HG03064 (cell line): ENCODE results near the gene SPOCD1.

Experiments
- ATAC-seq: cut with Tn5 transposase; IDR thresholded peaks from one replicate; pipeline ENCODE4 v1.9.1; 2021; ENCODE audit warnings: low read depth; ENCODE audit not compliant: unreplicated experiment

The SPOCD1 gene

GRCh38 chr1:31815752-31816500 is at the start of gene SPOCD1:
TSS of gene SPOCD1 (minus strand) at chr1:31816022. CDS start at chr1:31815333, 689 bp downstream.
- no peak for ATAC-seq

DNA sequence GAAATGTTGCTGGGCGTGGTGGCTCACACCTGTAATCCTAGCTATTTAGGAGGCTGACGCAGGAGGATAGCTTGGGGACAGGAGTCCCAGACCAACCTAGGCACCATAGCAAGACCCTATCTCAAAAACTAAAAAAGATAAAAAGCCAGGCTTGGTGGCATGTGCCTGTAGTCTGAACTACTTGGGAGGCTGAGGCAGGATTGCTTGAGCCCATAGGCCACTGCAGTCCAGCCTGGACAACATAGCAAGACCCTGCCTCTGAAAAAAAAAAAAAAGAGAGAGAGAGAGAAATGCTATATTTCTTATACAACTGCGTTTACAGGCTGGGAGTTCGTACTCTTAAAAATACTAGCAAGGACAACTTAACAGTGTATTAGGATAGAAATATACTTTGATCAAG is 46.2 kb upstream of the SPOCD1 start:
- ATAC-seq = no peak

- no peak for ATAC-seq
Measured at GRCh38 chr1:31861346-31861745, 45.5 kb upstream of the SPOCD1 start.

GRCh38 chr1:31860581-31860980 is 44.8 kb upstream of the SPOCD1 start:
- no peak for ATAC-seq

DNA sequence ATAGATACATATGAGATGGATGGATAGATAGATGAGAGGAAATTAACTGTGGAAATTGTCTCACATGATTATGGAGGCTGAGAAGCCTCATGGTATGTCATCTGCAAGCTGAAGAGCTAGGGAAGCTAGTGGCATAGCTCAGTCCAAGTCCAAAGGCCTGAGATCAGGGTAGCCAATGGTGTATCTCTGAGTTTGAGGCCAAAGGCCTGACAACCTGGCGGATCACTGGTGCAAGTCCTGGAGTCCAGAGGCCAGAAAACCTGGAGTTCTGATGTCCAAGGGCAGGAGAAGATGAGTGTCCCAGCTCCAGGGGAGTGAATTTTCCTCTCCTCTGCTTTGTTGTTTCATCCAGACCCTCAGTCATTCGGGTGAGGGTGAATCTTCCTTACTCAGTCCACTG is 43.9 kb upstream of the SPOCD1 start:
- ATAC-seq = no peak

DNA sequence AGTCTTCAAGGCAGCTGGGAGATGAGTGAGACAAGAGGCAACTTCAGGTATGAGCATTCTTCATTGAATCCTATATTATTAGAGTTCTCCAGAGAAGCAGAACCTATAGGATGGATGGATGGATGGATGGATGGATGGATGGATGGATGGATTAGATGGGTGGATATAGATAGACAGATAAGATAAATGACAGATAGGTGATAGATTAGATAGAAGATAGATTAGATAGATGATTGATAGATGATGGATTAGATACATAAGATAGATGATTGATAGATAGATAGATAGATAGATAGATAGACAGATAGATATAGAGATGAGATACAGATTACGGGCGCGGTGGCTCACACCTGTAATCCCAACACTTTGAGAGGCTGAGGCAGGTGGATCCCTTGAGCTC is 43.2 kb upstream of the SPOCD1 start:
- ATAC-seq = no peak

GRCh38 chr1:31857863-31858262 is 42.0 kb upstream of the SPOCD1 start:
- no peak for ATAC-seq

DNA sequence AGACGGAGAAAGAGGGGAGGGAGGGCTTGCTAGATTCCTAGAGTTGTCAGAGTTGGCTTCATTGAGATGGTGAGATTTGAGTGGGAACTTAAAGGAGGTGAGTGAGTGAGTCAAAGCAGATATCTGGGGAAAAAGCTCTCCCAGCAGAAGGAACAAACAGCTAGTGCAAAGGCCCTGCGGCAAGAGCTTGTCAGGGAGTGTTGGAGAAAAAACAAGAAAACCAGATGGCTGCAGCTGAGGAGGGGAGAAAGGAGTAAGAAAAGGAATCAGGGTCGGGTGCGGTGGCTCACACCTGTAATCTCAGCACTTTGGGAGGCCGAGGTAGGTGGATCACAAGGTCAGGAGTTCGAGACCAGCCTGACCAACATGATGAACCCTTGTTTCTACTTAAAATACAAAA is 40.3 kb upstream of the SPOCD1 start:
- no peak for ATAC-seq

GRCh38 chr1:31855038-31855845 is 39.4 kb upstream of the SPOCD1 start:
- no peak for ATAC-seq

DNA sequence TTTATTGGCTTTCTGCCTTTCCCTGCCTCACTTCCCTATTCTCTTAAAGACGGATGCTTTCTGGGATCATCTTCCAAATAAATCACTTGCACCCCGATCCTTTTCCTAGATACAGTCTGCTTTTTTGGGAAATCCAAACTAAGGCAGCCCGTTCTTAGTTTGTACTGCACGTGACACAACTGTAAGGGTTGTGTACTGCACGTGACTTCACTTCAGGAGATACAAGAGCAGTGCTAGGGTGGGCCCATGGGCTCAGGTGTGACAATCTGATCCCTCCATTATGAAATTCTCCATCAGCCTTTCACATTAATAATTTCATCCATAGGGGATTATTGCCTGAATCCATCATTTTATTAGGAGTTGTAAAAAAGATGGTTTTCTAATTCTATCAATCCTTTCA is 33.8 kb upstream of the SPOCD1 start:
- ATAC-seq = no peak

- ATAC-seq = no peak
Measured at GRCh38 chr1:31848381-31848897, 32.6 kb upstream of the SPOCD1 start.

GRCh38 chr1:31846484-31846883 is 30.7 kb upstream of the SPOCD1 start:
- no peak for ATAC-seq

DNA sequence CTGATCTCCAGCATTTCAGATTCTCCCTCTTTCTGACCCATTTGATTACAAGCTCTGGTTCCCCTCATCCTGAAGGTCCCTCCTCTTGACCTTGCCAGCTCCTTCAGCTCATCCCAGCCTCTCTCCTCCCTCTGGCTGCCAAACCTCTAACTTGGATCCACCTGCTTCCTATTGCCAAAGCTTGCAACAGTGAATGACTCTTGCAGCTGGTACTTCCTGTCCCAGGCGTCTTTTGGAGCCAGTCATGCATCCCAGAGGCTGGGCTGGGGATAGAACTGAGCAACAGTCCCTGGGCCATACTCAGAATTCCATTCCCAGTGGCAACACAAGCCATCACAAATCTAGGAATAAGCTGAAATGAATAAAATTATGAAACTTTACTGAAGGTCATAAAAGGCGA is 27.7 kb upstream of the SPOCD1 start:
- no peak for ATAC-seq

DNA sequence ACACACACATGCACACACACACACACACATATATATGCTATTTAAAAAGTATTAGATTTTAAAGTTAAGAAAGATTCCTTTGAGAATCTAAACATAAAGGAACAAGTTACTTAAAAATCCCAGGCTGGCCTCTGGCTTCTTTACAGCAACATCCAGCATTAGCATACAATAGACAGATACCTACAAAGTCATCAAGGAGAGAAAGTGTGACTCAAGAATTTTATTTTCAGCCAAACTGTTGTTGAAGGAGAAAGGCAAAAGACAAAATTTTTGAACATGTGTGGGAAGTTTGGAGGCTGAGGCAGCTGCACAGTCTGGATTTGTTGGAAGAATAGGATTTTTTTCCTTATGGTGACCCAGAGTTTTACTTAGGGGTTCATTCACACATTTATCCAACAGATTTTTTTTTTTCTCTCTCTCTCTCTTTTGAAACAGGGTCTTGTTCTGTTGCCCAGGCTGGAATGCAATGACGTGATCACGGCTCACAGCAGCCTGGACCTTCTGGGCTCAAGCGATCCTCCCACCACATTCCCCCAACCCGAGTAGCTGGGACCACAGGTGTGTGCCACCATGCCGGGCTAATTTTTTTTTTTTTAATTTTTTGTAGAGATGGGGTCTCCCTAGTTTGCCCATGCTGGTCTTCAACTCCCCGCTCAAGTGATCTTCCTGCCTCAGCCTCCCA is 24.0 kb upstream of the SPOCD1 start:
- ATAC-seq = no peak

GRCh38 chr1:31837451-31838158 is 21.8 kb upstream of the SPOCD1 start:
- ATAC-seq = no peak

DNA sequence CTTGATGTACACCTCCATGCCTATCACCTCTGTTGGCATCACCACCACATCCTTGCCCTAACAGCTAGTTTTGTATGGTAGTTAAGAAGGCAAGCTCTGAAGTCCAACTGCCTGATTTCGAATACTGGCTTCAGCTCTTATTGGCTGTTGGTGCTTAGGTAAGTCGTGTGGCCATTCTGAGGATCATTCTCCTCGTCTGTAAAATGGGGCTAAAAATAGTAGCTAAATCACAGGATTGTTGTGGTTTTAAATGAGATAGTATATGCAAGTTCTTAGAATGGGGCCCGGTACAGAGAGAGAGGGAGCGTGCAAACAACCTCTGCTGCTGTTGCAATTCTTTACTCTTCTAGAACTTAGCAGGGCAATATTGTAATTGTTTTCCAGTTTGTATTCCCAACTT is 20.8 kb upstream of the SPOCD1 start:
- no peak for ATAC-seq

- no peak for ATAC-seq
Measured at GRCh38 chr1:31835415-31835814, 19.6 kb upstream of the SPOCD1 start.

- no peak for ATAC-seq
Measured at GRCh38 chr1:31834501-31834900, 18.7 kb upstream of the SPOCD1 start.

DNA sequence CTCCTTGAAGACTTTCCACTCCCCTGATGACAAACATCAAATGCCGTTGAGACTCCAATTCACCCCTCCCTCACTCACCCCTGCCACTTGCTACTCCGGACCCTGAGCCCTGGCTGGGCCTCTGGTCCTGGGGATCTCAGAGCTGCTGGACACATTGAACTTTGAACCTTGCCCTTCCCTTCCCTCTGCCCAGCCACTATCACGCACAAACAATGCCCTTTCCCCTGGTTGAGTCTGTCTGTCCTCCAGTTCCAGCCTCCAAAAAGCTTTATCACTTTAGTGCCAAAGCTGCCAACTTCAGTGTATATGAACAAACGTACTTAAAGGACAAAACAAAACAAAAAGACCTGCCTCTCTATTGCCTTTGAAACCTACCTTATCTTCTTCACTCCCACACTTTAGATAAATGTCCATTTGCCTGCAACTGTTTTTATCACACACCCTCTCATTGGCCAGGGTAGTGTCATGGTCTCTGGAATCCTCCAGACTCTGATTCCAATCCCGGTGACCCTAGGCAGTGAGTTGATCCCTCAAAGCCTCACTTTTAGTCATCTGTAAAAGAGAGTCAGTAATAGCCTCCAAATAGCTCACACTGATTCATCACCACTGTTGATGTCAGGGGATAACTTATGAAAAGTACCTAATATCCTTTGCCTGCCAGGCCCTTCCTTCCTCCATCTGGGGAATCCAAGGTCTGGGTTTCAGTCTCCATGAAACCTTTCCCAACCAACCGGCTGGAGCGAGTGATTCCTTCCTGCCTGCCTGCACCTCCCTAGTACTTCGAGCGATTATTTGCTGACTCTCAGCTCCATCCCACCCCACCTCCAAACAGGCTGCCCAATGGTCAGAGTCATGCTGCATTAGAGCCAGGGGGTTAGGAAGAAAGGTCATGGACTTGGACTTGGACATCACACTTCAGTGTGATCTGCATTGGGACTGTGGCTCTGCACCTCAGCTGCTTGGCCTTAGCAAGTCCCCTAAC is 15.9 kb upstream of the SPOCD1 start:
- no peak for ATAC-seq
